Myometrial cell (primary cell): ENCODE results near the gene RNF115. TPM values are rescaled to one million over a fixed set of nuclear protein-coding genes. Genes with fewer than 3 reads are reported as not detected.

Source experiments
- total RNA-seq: library from RNA; depleted of rRNA; stranded (reverse); fragments of >200 nt; gene quantifications from 2 replicates; pipeline ENCODE4 v1.2.3, GENCODE V29; 2015

Gene RNF115
- 9.5 and 9.7 TPM in 2 replicates for total RNA-seq

GRCh38 chr1:145823565-145824498 is at the start of gene RNF115, which contains the start of gene POLR3C:
RNF115 (minus strand) TSS chr1:145824095; CDS start chr1:145823873, 222 bp downstream.
POLR3C (plus strand) TSS chr1:145824200; CDS start chr1:145825777, 1,577 bp downstream.

GRCh38 chr1:145858901-145859490 is 35.1 kb upstream of the RNF115 start, which contains the start of gene PIAS3:
PIAS3 (minus strand) TSS chr1:145859081; CDS start chr1:145858990, 91 bp downstream.

GRCh38 chr1:145845514-145846161 is 21.7 kb upstream of the RNF115 start, which contains the start of gene NUDT17:
NUDT17 (plus strand) TSS chr1:145845630; CDS start chr1:145845641, 11 bp downstream.

GRCh38 chr1:145719230-145720079 is 104.4 kb downstream of the RNF115 start, which contains the start of gene CD160:
CD160 (plus strand) TSS chr1:145719499; CDS start chr1:145728328, 8,829 bp downstream.

GRCh38 chr1:145707183-145707867 is 116.6 kb downstream of the RNF115 start, which contains the start of gene PDZK1:
PDZK1 (minus strand) TSS chr1:145707368; CDS start chr1:145688021, 19,347 bp downstream.

Other genes with a start within 250 kb of the RNF115 start
- gene GPR89A, start 216.1 kb downstream of the RNF115 start, total RNA-seq, result 25.4 and 59.0 TPM in 2 replicates
- gene PDZK1, start 116.7 kb downstream of the RNF115 start, total RNA-seq, result 0.53 and 2.0 TPM in 2 replicates
- gene CD160, start 104.6 kb downstream of the RNF115 start, total RNA-seq, result not detected in 2 replicates
- gene POLR3C, start 105 bp upstream of the RNF115 start, total RNA-seq, result 42.5 and 47.0 TPM in 2 replicates
- gene NUDT17, start 21.5 kb upstream of the RNF115 start, total RNA-seq, result 7.3 and 10.1 TPM in 2 replicates
- gene PIAS3, start 35.0 kb upstream of the RNF115 start, total RNA-seq, result 32.8 and 34.3 TPM in 2 replicates
- gene ANKRD35, start 61.8 kb upstream of the RNF115 start, total RNA-seq, result 4.8 and 5.5 TPM in 2 replicates
- gene ITGA10, start 86.0 kb upstream of the RNF115 start, total RNA-seq, result 3.5 and 6.3 TPM in 2 replicates
- 28.0 and 43.2 TPM in 2 replicates for gene PEX11B, start 94.6 kb upstream of the RNF115 start, total RNA-seq
- gene RBM8A, start 103.4 kb upstream of the RNF115 start, total RNA-seq, result 131 and 151 TPM in 2 replicates
- 25.9 and 34.0 TPM in 2 replicates for gene LIX1L, start 133.9 kb upstream of the RNF115 start, total RNA-seq
- 1.1 and 6.1 TPM in 2 replicates for gene ANKRD34A, start 140.5 kb upstream of the RNF115 start, total RNA-seq
- 25.9 and 33.2 TPM in 2 replicates for gene POLR3GL, start 140.6 kb upstream of the RNF115 start, total RNA-seq
- 197 and 207 TPM in 2 replicates for gene TXNIP, start 172.5 kb upstream of the RNF115 start, total RNA-seq
- gene HJV, start 197.6 kb upstream of the RNF115 start, total RNA-seq, result not detected in 2 replicates